HG02981 (cell line): ENCODE measurements around the gene POTEB.
"Not testable (repeated sequence)": the region's sequence is repeated elsewhere in the genome, so short reads cannot be mapped to it uniquely, and the experiment has no call there.

Experiments used
- ATAC-seq: cut with Tn5 transposase; IDR thresholded peaks from one replicate; pipeline ENCODE4 v1.9.1; 2021; ENCODE audit warnings: mild to moderate bottlenecking, moderate library complexity; ENCODE audit not compliant: unreplicated experiment

The POTEB gene

DNA sequence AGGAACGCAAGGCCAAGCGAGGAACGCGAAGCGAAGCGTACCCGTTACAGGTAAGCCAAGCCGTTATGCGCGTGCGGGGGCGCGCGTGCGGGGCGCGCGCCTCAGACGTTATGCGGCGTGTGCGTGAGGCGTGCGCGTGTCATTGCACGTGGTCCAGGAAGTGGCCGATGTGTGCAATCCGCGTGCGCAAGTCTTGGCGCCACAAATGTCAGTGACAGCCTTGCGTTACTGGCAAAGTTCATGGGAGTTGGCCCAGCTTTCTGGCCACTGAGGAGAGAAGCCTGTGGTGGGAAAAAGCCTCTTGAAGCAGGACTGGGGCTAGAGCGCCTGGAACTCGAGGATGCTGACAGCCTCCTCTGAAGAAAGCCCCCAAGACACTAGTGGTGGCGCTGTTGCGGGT is at the start of gene POTEB:
Gene POTEB (minus strand): TSS at position 101 of the 400 bp plus-strand sequence. CDS start 489 bp downstream, outside the sequence.
- ATAC-seq, result not testable (repeated sequence)

- ATAC-seq, result not testable (repeated sequence)
These were observed 13.4 kb upstream of the POTEB start for GRCh38 chr15:21890955-21891354.

- not testable (repeated sequence) for ATAC-seq
These were observed 12.0 kb upstream of the POTEB start for GRCh38 chr15:21889542-21889941.

DNA sequence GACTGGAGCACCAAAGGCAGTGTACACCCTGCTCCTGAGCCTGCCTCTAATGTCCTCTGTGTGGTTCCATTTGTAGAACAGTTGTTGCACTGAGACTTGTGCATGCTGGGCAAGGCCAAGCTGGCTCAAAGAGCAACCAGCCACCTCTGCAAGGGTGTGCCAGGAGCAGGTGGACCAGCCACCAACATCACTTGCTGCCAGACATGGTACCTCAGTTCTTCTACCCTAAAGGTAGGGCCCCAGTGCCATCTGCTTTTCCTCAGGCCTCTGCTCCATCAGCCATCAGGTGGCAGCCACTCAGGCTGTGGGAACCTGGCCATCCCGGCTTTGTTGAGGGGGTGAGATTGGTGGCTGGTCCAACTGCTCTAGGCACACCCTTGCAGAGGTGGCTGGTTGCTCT is 38.7 kb downstream of the POTEB start:
- not testable (repeated sequence) for ATAC-seq
